Body of pancreas (tissue), 4 donors: ENCODE results near the gene PRUNE2.

Experiments used
- CTCF ChIP-seq, 7 experiments: fragments of 450-650 bp in 4 of 7; fragments of 200-600 bp in 3 of 7; sonication (generic) in 3 of 7; IDR thresholded peaks; one replicate each; pipeline ENCODE4 v1.5.1; 2016 to 2019; ENCODE audit warnings: antibody characterized with exemption in 7 of 7
- POLR2A ChIP-seq, 3 donors: fragments of 450-650 bp; IDR thresholded peaks; one replicate each; pipeline ENCODE4 v1.6.1; 2016; ENCODE audit warnings: antibody characterized with exemption in 3 of 3, mild to moderate bottlenecking in 2 of 3

GRCh38 chr9:76906647-76906975 is 697 bp upstream of the PRUNE2 start:
- TF ChIP-seq POLR2A (IDR thresholded peaks at IDR 0.05) (no peak), CTCF (IDR thresholded peaks at IDR 0.05) (no peak)
